ENCODE results near the gene CLNK. TPM values are rescaled to one million over a fixed set of nuclear protein-coding genes. Genes with fewer than 3 reads are reported as not detected.

Gene CLNK
- total RNA-seq, 1 experiment from 2014 or later, result not detected

- H3K4me1 Mint-ChIP-seq, result peaks cover 15 to 24% of the 10 kb centered on the region in 2 experiments
- Histone ChIP-seq H3K27me3 (ENCODE audit: insufficient read depth, low read length) (no peaks in the 10 kb centered on the region), H3K9ac (ENCODE audit: extremely low read depth, insufficient read length, low read length) (no peak overlapping the region), H4K20me1 (ENCODE audit: control insufficient read depth, insufficient read depth, insufficient read length) (no peaks in the 10 kb centered on the region), H3K14ac (ENCODE audit: insufficient read depth, low read length) (no peak overlapping the region), H2AK5ac (ENCODE audit: insufficient read length, low read length) (no peak overlapping the region), H3K79me1 (ENCODE audit: insufficient read depth, low read depth, low read length, poor library complexity, severe bottlenecking) (no peaks in the 10 kb centered on the region), H2BK20ac (ENCODE audit: low read depth, low read length, poor library complexity, severe bottlenecking) (no peak overlapping the region), H3K79me2 (ENCODE audit: insufficient read depth, low read length) (no peaks in the 10 kb centered on the region), H2BK12ac (ENCODE audit: insufficient read length, low read depth, low read length) (no peak overlapping the region), H2BK120ac (ENCODE audit: low read depth, low read length, poor library complexity, severe bottlenecking) (no peak overlapping the region), H3K4ac (ENCODE audit: low read depth, low read length) (no peak overlapping the region), H4K8ac (replicated peaks; ENCODE audit: insufficient read length, low read depth, low read length) (no peak overlapping the region), H2AFZ (ENCODE audit: low read length) (no peak overlapping the region), H3K9me3 (ENCODE audit: control insufficient read depth, low read depth, low read length) (no peaks in the 10 kb centered on the region), H2BK5ac (ENCODE audit: insufficient read length, low read length) (no peak overlapping the region), H3K56ac (ENCODE audit: insufficient read length, low read depth, low read length) (no peak overlapping the region), H3K27ac (ENCODE audit: insufficient read length, low read depth, low read length) (no peak overlapping the region), H4K5ac (ENCODE audit: insufficient read length, low read depth, low read length) (no peak overlapping the region), H3K23me2 (ENCODE audit: insufficient read length, low read depth, low read length, poor library complexity, severe bottlenecking) (no peaks in the 10 kb centered on the region), H3K4me1 (ENCODE audit: insufficient read depth, low read length) (no peaks in the 10 kb centered on the region), H3K18ac (ENCODE audit: insufficient read length, low read depth, low read length) (no peak overlapping the region), H3T11ph (ENCODE audit: low read length) (no peak overlapping the region), H3K4me2 (ENCODE audit: insufficient read depth, insufficient read length, low read length) (no peak overlapping the region), H3K23ac (ENCODE audit: insufficient read length, low read depth, low read length) (no peak overlapping the region), H4K91ac (ENCODE audit: insufficient read length, low read depth, low read length) (no peak overlapping the region), H2BK15ac (ENCODE audit: low read depth, low read length) (no peak overlapping the region)
- no peaks in the 10 kb centered on the region for H3K9me3 Mint-ChIP-seq
- no peak for DNase-seq
- no peaks in the 10 kb centered on the region; a peak in 1 of 7 replicates for H3K36me3 Mint-ChIP-seq (ENCODE audit: insufficient read depth in 1 of 3, low read depth in 3 of 3)
- no CpG with 5 or more reads among the region's 7 CpGs for WGBS (ENCODE audit: extremely low coverage, insufficient read length, low lambda C conversion rate)
- no peaks in the 10 kb centered on the region for H3K27me3 Mint-ChIP-seq (ENCODE audit: low read depth)
- no peak overlapping the region for H3K4me3 Mint-ChIP-seq
- H3K27ac Mint-ChIP-seq, result peak overlapping the region in 1 of 3 experiments; percentile 80; a peak in 2 of 7 replicates
- TF ChIP-seq, protein P1, sequence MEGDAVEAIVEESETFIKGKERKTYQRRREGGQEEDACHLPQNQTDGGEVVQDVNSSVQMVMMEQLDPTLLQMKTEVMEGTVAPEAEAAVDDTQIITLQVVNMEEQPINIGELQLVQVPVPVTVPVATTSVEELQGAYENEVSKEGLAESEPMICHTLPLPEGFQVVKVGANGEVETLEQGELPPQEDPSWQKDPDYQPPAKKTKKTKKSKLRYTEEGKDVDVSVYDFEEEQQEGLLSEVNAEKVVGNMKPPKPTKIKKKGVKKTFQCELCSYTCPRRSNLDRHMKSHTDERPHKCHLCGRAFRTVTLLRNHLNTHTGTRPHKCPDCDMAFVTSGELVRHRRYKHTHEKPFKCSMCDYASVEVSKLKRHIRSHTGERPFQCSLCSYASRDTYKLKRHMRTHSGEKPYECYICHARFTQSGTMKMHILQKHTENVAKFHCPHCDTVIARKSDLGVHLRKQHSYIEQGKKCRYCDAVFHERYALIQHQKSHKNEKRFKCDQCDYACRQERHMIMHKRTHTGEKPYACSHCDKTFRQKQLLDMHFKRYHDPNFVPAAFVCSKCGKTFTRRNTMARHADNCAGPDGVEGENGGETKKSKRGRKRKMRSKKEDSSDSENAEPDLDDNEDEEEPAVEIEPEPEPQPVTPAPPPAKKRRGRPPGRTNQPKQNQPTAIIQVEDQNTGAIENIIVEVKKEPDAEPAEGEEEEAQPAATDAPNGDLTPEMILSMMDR (conservative IDR thresholded peaks at IDR 0.05), result no peak
Measured at GRCh38 chr4:10589321-10589720, 95.2 kb downstream of the CLNK start.

Measured in H9 (cell line).